Activated CD4-positive, alpha-beta T cell treated with anti-CD3 and anti-CD28 coated beads, Interleukin-2, amount 50 U/mL, for 24 hours (primary cell): Measurements from ENCODE around the gene NDUFB10.
"Not testable (repeated sequence)": the region's sequence is repeated elsewhere in the genome, so short reads cannot be mapped to it uniquely, and the experiment has no call there.

Source experiments
- DNase-seq, 2 donors: peaks; one replicate each; pipeline ENCODE4 v3.0.0-alpha.2; 2020; ENCODE audit warnings: low read depth in 1 of 2, low spot score in 1 of 2

Gene NDUFB10

GRCh38 chr16:1945559-1946391 lies 13.6 kb upstream of the NDUFB10 start:
- no peak for DNase-seq

- DNase-seq, result no peak
These were observed 12.6 kb upstream of the NDUFB10 start for GRCh38 chr16:1946495-1947368.

GRCh38 chr16:1947369-1947670 lies 12.0 kb upstream of the NDUFB10 start:
- no peak for DNase-seq

GRCh38 chr16:1949507-1949906 lies 9.8 kb upstream of the NDUFB10 start:
- DNase-seq, result no peak

- DNase-seq, result no peak
These were observed 9.3 kb upstream of the NDUFB10 start for GRCh38 chr16:1950047-1950446.

- no peak for DNase-seq
These were observed 8.8 kb upstream of the NDUFB10 start for GRCh38 chr16:1950559-1950958.

GRCh38 chr16:1953734-1954133 lies 5.6 kb upstream of the NDUFB10 start:
- DNase-seq, result no peak

GRCh38 chr16:1957434-1958142 lies 1.8 kb upstream of the NDUFB10 start:
- not testable (repeated sequence) for DNase-seq

GRCh38 chr16:1958143-1958491 lies 1.2 kb upstream of the NDUFB10 start:
- not testable (repeated sequence) for DNase-seq

- no peak for DNase-seq
These were observed 546 bp upstream of the NDUFB10 start for GRCh38 chr16:1958715-1959268.

GRCh38 chr16:1960665-1961630 lies 1.6 kb downstream of the NDUFB10 start:
- peak; percentile 53 to 59 for DNase-seq

- DNase-seq, result no peak
These were observed 2.3 kb downstream of the NDUFB10 start for GRCh38 chr16:1961651-1962067.

GRCh38 chr16:1962161-1963153 lies 3.1 kb downstream of the NDUFB10 start:
- not testable (repeated sequence) for DNase-seq

- DNase-seq, result no peak
These were observed 4.6 kb downstream of the NDUFB10 start for GRCh38 chr16:1963806-1964505.

- peak; percentile 97 for DNase-seq
These were observed 5.4 kb downstream of the NDUFB10 start, which contains the start of gene RPS2 for GRCh38 chr16:1964506-1965395. TSS of gene RPS2 (minus strand) at chr16:1964826. CDS start at chr16:1964625, 201 bp downstream.

- DNase-seq, result no peak
These were observed 6.2 kb downstream of the NDUFB10 start for GRCh38 chr16:1965396-1966001.

GRCh38 chr16:1966460-1966859 lies 7.1 kb downstream of the NDUFB10 start, which contains the start of gene RNF151:
TSS of gene RNF151 (plus strand) at chr16:1966856. CDS start at chr16:1966882, 26 bp downstream.
- DNase-seq, result no peak
